ENCODE results near the gene LITAFD.
"Not testable (repeated sequence)": the region's sequence is repeated elsewhere in the genome, so short reads cannot be mapped to it uniquely, and the experiment has no call there.

The LITAFD gene

DNA sequence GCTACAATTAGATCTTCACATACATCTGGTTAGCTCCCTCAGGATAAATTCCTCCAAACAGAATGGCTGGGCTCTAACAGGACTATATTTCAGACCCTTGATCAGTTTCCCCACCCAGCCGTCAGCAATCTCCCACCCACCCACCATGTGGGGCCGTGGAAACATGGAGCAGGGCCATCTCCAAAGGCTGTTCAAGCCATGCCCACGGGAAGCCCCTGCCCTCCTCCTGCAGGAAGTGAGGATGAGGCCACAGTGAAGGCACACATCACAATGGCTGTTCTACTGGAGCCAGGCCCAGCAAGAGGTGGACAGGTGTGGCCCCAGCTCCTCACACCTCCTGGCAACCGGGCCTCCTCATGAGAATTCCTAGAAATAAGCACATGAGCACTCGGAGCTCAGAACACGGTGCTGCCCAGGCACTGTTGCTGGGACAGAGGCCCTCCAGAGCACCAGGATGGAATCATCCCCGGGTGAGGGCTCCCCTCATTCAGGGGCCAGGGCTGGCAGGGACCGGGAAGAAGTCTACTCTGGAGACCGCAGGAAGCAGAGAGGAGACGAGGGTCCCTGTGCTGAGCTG lies at the start of gene LITAFD:
TSS of gene LITAFD (plus strand) at position 311 of the 577 bp plus-strand sequence. CDS start 2,005 bp downstream, outside the sequence.
- no peak for DNase-seq

DNA sequence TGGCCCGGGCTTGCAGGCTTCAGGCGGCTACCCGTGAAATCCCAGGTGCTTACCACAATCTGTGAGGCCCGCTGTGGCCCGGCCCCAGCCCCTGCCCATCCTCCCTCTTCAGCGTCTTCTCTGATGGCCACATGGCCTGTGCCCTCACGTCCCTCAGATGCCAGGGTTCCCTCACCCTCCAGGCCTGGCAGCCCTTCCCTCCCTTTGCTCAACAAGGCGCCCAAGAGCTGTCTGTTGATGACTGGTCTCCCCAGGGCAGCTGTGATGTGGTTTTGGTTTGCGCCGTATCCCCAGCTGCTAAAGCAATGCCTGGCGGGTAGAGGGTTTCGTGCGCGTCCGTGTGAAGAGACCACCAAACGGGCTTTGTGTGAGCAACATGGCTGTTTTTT lies 49.4 kb upstream of the LITAFD start:
- no peak for DNase-seq

DNA sequence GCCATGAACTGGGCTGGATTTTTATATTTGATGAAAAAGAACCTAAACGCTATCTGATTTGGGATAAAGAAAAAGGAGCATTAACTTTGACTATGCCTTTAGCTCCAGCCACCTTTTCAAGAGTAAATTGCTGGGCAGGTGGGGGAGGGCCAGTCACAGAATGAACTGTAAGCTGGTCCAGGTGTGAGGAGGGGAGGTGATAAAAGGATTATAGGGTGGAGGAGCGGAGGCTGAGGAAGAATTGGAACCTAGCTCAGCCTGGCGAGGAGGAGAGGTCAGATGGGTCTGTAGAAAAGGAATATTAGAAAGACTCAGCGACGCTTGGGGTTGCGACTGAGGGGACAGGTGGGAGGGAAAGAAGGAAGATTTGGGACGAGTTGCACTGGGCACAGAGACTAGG lies 45.4 kb upstream of the LITAFD start:
- DNase-seq: not testable (repeated sequence)

DNA sequence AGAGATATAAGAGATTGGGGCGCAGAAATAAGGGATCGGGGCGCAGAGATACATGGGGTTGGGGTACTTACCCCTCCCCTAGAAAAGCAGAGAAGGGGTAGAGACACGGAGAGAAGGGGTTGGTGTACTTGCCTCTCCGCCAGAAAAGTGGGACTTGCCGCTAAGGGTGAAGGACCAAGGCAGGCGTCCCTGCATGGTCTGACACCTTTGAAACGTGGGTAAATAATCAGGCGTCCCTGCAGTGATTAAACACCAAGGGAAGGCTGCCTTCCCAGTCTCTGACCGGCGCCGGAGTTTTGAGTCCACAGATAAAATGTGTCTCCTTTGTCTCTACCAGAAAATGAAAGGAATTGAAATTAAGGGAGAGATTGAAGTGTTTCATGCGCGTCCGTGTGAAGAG lies 44.6 kb upstream of the LITAFD start:
- not testable (repeated sequence) for DNase-seq

DNA sequence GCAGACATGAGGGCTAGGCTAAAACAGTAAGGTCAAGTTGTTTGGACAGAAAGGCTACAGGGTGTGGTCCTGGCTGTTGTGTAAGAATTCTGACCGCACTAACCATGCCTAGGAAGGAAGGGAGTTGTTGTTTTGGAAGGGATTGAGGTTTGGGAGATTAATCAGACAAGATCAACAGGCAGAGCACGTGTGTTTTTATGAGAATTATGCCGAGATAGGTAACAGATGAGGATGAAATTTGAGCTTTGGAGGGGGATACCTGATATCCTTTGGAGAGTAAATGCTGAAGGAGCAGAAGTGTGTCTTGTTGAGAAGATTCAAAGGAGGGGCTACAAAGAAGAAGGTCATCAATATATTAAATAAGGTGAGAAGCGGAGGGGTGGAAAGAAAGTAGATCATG lies 40.1 kb upstream of the LITAFD start:
- DNase-seq: not testable (repeated sequence)

DNA sequence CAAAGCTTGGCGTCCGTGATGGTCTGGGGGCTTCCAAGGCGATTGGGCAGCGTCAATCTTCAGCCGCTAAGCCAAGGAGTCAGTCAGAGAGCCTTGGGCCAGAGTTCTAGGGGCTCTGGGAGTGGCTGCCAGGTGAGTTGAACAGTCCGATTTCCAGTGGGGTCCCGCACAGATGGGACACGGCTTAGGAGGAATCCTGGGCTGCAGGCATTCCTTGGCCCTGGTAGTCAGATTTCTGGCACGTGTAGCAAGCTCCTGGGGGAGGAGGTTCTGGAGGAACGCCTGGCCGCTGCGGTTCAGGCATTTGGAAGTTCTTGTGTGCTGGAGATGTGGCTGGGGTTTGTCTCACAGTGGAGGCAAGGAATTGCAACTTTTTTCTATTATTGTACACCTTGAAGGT lies 38.9 kb upstream of the LITAFD start:
- DNase-seq: not testable (repeated sequence)

DNA sequence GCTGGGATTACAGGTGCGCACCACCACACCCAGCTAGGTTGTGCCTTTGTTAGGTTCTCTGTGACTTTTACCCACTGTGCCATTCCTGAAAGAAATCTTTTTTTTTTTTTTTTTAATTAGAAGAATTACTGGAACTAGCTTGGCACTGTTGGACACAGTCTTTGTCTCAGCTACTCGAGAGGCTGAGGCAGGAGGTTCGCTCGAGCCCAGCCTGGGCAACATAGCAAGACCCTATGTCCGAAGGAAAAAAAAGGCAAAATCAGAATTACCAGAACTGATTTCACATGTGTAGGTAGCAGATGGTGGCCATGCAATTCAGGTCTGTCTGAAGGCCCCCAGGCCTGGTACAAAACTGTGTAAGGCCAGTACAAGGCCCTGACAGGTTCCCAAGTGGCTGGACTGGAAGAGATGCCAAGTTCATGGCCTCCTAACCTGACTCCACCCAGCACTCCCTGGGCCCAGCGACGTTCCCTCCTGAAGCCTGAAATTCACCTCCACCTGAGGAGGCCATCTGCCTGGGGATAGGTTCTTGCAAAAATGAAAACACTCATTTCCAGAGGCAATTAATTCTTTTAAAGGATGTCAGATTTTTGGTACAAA lies 36.4 kb upstream of the LITAFD start:
- no peak for DNase-seq

DNA sequence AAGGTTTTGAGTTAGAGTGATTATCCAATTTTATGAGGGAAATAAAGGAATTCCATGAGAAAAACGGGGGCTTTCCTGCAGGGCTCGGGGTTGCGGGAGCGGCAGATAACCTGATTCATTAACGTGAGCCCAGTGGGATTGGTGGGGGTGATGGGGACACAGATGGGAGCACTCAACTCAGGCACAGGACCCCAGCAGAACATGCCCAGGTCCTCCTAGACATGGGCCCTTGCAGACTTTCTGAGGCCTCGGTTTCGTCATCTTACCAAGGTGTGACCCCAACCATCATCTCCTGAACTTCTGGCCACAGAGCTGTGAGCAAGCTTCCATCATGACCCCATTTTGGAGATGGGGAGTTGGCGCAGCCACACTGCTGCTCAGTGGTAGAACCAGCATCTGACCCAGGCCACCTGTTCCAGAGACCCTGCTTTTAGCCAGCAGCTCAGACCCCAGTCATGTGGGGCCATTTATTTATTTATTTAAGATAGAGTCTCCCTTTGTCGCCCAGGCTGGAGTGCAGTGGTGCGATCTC lies 35.7 kb upstream of the LITAFD start:
- no peak for DNase-seq

DNA sequence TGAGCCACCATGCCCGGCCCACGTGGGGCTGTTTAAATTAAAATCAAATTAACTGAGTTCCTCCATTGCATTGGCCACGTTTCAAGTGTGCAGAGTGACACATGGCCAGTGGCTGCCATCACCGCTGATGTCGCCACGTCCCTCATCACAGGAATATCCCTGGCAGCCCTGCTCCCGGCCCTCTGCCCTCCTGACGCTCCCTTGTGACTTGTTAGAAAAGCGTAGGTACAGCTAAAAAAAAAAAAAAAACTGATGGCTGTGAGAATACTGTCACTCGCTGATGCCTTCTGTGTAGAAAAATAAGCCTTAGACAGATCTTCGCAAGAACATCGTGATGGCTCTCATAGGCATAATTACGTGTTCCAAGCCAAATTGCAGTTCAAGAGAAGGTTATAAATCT lies 35.0 kb upstream of the LITAFD start:
- no peak for DNase-seq

DNA sequence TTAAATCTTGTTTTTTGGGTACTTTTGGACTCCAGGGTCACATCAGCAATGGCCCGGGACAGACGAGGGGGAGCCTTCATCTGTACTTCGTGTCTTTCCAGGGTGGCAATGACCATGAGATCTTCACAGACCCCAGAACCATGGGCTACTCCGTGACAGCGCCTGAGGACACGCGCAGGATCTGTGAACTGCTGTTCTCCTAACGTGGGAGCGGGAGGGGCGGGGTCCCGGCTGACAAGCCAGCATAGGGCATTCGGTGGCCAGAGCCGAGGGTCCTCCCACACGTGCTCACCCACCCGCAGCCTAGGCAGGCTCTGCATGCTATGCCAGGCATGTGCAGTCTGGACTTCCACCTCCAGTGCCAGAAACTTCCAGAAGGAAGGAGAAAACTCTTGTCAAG lies 34.5 kb upstream of the LITAFD start:
- DNase-seq: no peak

DNA sequence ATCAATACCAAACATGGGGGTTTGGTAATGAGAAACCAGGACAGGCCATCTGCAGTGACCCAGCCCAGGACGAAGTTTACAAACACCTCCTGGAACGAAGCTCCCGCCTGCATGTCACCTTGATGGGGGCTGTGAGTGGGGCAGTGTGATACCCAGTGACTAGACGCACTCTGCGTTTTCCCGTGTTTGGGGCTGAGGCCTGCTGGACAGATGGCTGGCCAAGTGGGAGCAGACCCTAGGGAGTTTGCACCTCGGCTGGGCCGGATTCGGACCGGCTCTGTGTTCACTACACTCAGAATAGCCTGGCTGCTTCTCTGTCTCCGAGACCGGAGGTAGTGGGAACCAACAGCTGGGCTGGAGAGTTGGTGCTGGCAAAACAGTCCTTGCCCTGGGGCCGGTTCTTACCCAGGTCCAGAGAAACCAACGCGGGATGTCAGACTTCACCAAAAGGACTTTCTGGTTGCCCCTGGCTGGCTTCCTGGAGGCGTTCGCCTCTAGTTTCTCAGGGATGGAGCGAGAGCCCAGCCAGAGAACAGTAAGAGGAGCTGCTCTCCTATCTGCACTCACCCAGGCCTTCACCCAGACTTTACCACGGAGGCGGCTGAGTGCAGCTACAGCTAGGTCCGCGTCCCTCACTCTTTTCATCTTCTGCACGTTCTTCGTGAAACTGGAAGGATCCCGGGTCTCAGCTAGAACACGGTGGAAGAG lies 33.8 kb upstream of the LITAFD start:
- DNase-seq: no peak

DNA sequence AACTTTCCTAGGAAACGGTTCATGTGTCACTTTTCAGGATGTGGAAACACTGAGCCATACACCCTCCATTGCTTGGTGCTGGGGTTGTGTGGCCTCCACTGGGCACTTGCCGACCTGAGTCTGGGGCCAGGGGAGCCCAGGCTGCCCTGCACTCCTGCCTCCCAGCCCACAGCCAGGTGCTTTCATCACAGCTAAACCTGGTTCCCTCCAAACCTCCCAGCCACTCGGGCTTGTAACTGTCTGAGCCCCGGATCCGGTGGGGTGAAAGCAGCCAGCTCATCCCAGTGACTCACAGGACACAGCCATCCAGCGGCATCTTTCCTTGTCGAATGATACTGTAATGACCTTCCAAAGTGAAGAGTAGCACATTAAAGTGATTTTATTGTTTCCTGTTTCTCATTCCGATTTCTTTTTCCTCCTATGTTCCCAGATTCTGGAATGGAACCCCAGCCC lies 33.2 kb upstream of the LITAFD start:
- no peak for DNase-seq

DNA sequence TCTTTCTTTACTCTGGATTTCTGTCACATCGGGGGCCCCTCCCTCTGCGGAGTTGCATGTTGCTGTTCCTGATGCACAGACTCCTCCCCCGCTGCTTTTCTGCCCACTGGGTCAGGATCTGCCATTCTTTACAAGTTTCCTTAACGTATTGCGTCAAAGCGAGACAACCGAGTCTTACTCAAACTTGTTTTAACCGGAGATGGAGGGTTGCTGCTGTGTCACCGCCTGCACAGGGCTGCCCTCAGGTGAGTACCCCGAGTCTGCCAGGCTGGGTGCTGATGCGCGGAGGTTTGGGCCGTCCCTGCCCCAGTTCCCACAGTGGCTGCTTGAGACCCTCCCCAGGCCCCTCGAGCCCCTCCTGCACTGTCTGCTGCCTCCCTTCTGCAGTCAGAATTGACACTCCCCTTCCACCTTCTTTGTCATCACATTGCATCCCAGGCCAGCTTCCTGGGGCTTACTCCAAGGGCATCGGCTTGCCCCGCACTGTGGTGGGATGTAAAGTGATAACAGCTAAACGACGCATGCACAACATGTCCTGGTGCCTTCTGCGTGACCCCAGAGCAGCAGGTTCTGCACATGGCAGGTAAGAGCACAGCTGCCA lies 32.6 kb upstream of the LITAFD start:
- no peak for DNase-seq

DNA sequence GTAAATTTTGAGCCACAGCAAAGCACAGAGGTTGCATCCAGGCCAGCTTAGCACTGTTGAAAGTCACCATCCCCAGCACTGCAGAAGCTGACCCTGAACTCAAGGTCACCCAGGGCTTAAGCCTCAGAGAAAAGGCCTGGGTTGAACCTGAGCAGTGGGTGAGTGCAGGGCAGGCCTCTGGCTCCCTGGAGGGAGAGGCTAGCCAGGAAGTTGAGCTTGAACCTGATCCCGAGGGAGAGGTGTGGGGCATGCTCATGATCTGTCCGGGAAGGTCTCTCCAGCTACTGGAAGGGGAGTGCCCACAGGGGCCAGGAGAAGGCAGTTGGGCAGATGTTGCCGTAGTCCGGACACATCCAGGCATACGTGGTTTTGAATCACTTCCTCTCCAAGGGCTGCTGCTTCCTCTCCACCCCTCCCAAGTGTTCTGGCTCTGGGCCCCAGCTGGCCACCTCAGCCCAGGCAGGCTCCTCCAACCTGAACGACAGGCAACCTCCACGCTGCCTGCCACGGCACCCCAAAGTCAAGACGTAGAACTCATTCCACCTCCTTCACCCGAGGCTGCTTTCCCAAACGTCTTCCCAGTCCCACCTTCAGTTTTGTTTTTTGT lies 31.8 kb upstream of the LITAFD start:
- DNase-seq: no peak

DNA sequence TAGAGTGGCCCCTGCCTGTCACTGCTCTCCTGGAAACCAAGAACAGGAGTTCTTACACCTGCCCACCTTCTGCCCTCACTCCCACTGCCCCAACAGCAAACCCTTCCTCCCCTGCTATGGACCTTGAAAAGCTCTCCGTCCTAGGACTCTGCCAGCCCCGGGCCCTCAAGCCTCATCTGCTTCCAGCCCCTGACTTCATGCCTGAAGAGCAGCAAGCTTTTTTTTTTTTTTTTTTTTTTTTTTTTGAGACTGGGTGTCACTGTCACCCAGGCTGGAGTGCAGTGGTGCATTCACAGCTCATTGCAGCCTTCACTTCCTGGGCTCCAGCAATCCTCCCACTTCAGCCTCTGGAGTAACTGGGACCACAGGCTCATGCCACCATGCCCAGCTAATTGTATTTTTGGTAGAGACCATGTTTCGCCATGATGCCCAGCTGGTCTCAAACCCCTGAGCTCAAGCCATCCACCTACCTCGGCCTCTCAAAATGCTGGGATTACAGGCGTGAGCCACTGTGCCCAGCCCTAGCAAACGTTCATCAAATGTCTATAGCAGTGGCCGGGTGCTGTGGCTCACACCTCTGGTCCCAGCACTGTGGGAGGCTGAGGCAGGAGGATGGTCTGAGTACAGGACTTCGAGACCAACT lies 30.3 kb upstream of the LITAFD start:
- no peak for DNase-seq

DNA sequence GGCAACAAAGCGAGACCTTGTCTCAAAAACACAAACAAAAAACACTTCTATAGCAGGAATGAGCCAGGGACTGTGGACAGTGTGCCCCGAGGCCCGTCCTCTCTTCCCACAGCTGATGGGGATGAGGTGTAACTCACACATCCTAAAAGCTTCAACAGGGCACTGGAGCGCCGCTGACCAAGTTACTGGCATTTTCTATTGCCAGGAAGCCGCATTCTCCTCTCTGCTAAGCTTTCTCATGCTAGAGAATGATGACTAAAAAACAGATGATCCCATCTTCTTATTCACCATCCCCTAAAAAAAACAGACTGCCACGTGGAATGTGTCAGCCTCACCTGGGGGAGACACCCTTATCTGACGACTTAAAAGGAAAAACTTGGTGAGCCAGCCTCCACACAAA lies 29.6 kb upstream of the LITAFD start:
- no peak for DNase-seq

DNA sequence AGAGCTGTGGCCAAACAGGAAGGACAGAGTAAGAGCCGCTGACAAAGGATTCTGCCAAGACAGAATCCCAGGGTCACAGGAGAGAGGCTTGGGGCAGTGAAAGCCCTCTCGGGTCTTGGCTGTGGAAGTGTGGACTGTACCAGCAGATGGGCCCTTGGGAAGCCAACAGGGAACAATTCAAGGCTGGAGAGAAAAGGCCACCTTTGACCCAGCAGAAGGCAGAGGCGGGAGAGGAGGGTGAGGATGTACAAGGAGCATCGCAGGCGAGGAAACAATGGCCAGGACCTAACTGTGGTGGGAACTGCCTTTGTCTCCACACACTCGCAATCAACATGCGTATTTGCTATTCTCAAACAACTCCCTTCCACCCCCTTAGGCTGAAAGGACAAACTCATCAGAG lies 29.0 kb upstream of the LITAFD start:
- DNase-seq: no peak

DNA sequence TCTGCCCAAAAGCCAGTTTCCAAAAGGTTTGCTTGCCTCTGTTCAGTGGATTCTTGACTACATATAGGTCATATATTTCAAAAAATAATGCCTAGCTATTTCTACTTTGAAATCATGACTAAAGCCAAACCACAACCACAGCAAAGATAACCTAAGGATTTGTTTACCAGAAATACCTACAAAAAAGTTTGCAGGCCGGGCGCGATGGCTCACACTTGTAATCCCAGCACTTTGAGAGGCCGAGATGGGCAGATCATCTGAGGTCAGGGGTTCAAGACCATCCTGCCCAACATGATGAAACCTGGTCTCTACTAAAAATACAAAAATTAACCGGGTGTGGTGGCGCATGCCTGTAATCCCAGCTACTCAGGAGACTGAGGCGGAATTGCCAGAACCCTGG lies 28.5 kb upstream of the LITAFD start:
- DNase-seq: no peak

DNA sequence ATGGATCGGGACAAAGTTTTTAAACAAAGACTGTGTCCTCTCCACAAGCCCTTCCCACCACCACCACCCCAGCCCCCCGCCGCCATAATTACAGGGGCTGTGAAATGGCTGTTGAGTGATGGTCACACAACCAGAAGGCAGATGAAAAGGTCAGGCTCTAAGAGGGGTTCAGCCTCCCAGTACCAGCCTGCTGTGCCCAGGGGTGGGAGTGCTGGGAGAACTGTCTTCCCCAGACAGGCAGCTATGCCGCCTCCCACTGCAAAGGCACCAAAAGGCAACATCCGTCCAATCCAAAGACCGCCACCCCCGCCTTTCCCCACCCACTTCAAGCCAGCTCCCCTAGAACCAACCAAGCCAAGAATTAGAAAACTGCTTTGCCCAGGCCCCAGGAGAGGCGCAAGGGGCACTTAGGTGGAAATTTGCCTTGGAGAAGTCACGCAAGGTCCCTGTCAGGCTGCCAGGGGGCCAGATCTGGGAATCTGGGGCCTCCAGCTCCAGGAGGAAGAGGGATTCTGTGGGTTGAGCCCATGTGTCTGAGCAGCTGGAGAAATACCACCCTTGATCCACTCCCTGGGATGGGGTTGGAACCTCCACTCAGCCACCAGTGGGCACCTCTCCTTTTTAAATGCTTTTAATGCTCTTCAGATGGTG lies 27.7 kb upstream of the LITAFD start:
- no peak for DNase-seq

DNA sequence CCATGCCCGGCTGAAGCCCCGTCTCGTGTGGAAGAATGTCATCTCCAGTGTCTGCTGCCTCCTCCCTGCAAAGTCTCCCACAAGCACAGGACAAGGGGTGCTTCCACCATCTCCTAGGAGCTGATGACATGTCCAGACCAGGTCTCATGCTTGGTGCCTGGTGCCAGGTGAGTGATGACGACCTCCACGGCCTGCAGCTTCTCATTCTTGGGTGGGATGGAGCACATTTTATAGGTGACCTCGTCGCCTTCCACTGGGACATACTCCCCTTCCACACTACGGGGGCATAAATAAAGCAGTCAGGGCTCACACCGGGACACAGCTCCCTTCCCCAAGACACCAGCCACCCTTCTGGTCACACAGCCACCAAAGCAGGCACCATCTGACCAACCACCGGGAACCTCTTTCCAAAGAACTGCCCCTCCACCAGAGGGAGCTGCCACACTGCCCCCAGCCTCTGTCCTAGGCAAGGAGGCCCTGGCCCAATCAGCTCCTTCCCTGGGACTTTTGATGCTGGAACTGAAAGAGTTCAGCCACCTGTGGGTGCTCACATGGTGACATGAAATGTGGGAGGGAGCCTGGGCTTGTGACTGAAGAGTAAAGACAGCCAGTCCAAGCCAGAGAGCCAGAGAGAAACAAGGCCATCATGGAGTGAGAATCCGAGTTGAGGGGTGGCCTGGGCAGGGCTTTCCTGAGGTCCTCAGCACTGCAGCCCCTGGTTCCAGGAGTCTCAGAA lies 26.9 kb upstream of the LITAFD start:
- no peak for DNase-seq

DNA sequence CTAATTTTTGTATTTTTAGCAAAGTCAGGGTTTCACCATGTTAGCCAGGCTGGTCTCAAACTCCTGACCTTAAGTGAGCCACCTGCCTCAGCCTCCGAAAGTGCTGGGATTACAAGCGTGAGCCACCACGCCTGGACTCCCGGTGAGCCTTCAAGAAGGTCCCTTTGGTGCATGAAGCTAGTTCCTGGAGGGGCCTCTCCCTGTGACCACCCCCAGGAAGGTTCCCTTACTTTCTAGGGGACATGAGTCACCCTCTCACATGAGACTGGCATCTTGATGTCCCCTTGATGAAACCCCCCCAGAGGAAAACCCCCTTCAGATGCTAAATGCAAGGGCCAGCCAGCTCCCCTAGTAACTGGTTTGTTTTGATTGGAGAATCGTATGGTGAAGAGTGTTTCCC lies 26.2 kb upstream of the LITAFD start:
- no peak for DNase-seq
